NCI-H2171 treated with DMSO at 0.1 percent for 48 hours (cell line): ENCODE results near the gene PDCD2L.

Experiments used
- DNase-seq: peaks from one replicate; lab custom pipeline; 2025; lab: John Stamatoyannopoulos, UW

Gene PDCD2L

DNA sequence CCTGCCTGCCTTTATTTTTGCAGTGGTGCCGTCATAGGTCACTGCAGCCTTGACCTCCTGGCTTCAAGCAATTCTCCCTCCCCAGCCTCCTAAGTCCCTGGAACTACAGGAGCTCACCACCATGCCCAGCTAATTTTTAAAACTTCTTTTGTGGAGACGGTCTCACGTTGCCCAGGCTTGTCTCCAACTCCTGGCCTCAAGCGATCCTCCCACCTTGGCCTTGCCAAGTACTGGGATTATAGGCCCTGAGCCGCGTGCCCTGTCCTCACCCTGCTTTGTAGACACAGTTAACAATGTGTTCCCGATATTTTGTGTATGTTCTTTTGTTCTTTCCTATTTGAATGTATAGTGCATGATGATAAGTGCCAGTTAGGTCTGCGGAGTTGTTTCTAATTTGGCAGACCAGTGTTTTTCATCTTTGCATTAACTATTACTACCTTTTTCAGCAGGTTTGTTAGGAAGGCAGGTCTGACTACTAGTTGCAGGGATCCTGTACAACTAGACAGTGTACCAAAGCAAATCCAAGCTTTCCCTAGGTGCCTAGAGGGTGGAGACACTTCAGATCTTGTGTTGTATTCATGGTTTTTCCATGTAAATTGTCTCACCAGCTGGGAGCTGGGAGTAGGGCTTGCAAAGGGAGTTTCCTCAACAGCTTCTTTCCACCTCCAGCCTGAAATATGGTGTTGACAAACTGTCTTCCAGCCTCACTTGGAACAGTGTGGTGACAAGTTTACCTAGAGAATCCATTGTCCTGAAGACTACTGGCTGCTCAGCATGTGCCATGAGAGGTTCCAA lies 67.9 kb downstream of the PDCD2L start:
- DNase-seq: no peak

DNA sequence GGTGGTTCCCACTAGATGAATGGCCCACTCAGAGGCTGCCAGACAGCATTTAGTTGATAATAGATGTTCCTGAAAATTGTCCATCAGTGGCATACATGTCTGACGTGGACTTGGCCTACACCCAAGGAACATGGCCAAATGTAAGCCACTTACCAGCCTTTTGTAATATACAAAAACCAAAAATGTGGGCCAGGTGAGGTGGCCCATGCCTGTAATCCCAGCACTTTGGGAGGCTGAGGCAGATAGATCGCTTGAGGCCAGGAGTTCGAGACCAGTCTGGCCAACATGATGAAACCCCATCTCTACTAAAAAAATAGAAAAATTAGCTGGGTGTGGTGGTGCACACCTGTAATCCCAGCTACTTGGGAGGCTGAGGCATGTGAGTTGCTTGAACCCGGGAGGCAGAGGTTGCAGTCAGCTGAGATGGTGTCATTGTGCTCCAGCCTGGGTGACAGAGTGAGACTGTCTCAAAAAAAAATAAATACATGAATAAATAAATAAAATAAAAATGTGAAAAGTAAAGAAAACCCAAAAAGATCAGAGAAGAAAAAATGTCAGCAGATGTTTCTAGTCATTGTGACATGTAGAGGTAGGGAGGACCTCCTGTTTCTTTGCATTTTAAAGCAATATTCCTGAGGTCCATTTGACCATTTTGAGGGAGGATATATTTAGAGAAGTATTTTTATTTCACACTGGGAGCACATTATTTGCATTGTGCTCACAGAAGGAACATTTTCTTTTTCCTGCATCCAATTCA lies 70.2 kb downstream of the PDCD2L start:
- DNase-seq: no peak

DNA sequence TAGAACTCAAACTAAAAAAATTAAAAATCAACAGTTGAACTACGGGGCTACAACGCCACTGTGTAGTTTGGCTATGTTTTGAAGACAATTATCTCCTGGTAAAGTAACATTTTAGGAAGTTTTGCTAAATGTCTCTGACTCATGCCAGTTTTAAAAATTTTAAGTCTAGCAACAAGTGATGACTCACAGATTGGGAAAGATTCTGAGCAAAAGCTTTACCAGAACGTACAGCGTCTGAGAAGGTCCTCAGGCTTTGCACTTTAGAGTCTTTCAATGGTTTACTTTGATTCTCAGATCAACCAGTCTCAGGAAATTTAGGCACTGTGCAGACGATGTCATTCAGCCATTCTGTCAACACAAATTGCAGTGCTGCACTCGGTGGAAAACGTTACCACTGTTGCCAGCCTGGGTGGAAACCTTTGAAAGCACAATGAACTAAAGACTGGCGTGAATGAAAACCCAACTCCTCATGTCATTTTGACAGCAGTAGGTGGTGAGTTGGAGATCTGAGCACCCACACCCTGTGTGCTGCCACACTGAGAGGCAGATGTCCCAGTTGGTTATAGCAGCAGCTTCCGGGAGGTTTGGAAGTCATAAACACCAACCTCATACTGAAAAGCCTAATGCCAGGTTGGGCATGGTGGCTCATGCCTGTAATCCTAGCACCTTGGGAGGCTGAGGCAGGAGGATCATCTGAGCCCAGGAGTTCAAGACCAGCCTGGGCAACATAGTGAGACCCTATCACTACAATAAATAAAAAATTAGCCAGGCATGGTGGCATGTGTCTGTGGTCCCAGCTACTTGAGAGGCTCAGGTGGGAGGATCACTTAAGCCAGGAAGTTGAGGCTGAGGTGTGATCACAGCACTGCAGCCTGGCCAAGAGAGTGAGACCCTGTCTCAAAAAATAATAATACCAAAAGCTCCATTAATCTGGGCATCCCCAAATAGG lies 71.1 kb downstream of the PDCD2L start:
- no peak for DNase-seq
